HepG2 (cell line): ENCODE data around the gene BABAM1. TPM values are rescaled to one million over a fixed set of nuclear protein-coding genes. Genes with fewer than 3 reads are reported as not detected.
A peak's percentile ranks its signal among the peaks of the same experiment; 100 is the strongest.

ENCODE experiments used
- ARID5B ChIP-seq: IDR thresholded peaks from 2 replicates; pipeline ENCODE4 v1.4.0; 2020; ENCODE audit warnings: mild to moderate bottlenecking, missing genetic modification reagents
- CC2D1A ChIP-seq: sonication (generic); formaldehyde crosslinking; IDR thresholded peaks from 2 replicates; pipeline ENCODE4 v1.8.1; 2023; ENCODE audit warnings: mild to moderate bottlenecking, missing genetic modification reagents
- E2F1 ChIP-seq: sonication (generic); formaldehyde crosslinking; IDR thresholded peaks from 2 replicates; pipeline ENCODE4 v1.5.0; 2020; ENCODE audit warnings: missing genetic modification reagents
- HBP1 ChIP-seq: IDR thresholded peaks from 2 replicates; pipeline ENCODE4 v1.6.1; 2016; ENCODE audit warnings: low read depth, control low read depth
- HOMEZ ChIP-seq: IDR thresholded peaks from 2 replicates; pipeline ENCODE4 v1.6.1; 2016; ENCODE audit warnings: low read depth
- MAF1 ChIP-seq: sonication (generic); formaldehyde crosslinking; IDR thresholded peaks from 2 replicates; pipeline ENCODE4 v1.5.0; 2020; ENCODE audit warnings: missing genetic modification reagents, borderline replicate concordance
- PRDM10 ChIP-seq: sonication (generic); formaldehyde crosslinking; IDR thresholded peaks from 2 replicates; pipeline ENCODE4 v1.4.0; 2020; ENCODE audit warnings: low read depth, missing genetic modification reagents
- SOX6 ChIP-seq, 2 experiments: fragments of 450-650 bp in 1 of 2; sonication (generic) in 1 of 2; formaldehyde crosslinking in 1 of 2; IDR thresholded peaks; 2 replicates each; pipeline versions ENCODE4 v1.4.0 to v1.6.1; 2017 to 2020; ENCODE audit warnings: antibody characterized with exemption in 1 of 2, mild to moderate bottlenecking in 1 of 2, missing genetic modification reagents in 1 of 2
- ZBTB26 ChIP-seq: IDR thresholded peaks from 2 replicates; pipeline ENCODE4 v1.6.1; 2016; ENCODE audit warnings: missing compliant biosample characterization, missing genetic modification reagents, borderline replicate concordance
- ZBTB34 ChIP-seq: sonication (generic); formaldehyde crosslinking; IDR thresholded peaks from 2 replicates; pipeline ENCODE4 v1.8.0; 2022; ENCODE audit warnings: mild to moderate bottlenecking, missing genetic modification reagents
- ZNF572 ChIP-seq: sonication (generic); formaldehyde crosslinking; IDR thresholded peaks from 2 replicates; pipeline ENCODE4 v1.5.1; 2020; ENCODE audit warnings: mild to moderate bottlenecking, missing genetic modification reagents
- polyA plus RNA-seq, 8 experiments: library from polyadenylated mRNA; depleted of rRNA in 3 of 8; stranded (reverse) in 7 of 8; unstranded in 1 of 8; fragments of >200 nt; fragmentation: Illumina TruSeq in 4 of 8; extraction: Trizol in 4 of 8; gene quantifications; 2 replicates each; pipeline versions ENCODE4 v1.2.1 to v1.2.3, GENCODE V29; 2011 to 2016; ENCODE audit warnings: low read depth in 4 of 8, missing spikeins in 1 of 8, mixed read lengths in 1 of 8; ENCODE audit not compliant: insufficient read depth in 1 of 8
- total RNA-seq, 5 experiments: library from RNA; depleted of rRNA; stranded (reverse); fragments of >200 nt; fragmentation: Illumina TruSeq; extraction: Trizol; gene quantifications; 2 replicates each; pipeline ENCODE4 v1.2.3, GENCODE V29; 2016; ENCODE audit warnings: low read depth in 1 of 5

The BABAM1 gene
- total and polyA plus RNA-seq, 2 of the 13 experiments (the other 11 are each of a cell fraction or from before 2014, with no cell fraction given): 70.0 to 82.0 TPM

GRCh38 chr19:17248011-17248776 is 19.0 kb upstream of the BABAM1 start (continued):
- TF ChIP-seq HOMEZ (CRISPR knock-in tag) (no peak; the same call in 1 of the 2 replicates), E2F1 (CRISPR knock-in tag) (no peak), ZBTB26 (CRISPR knock-in tag) (no peak), ARID5B (CRISPR knock-in tag) (peak; percentile 94), SOX6 (IDR thresholded peaks at IDR 0.05) (no peak), SOX6 (CRISPR knock-in tag; IDR thresholded peaks at IDR 0.05) (peak; percentile 96), ZBTB34 (CRISPR knock-in tag) (0 out of 2 replicates have a peak, but pooled peaks have one; percentile 39), MAF1 (CRISPR knock-in tag) (no peak), CC2D1A (CRISPR knock-in tag) (0 out of 2 replicates have a peak, but pooled peaks have one; percentile 0), HBP1 (CRISPR knock-in tag) (0 out of 2 replicates have a peak, but pooled peaks have one; percentile 78), PRDM10 (CRISPR knock-in tag) (peak; percentile 69), ZNF572 (CRISPR knock-in tag) (peak; percentile 50; the same call in 1 of the 2 replicates)
